Measurements from ENCODE around the gene DTHD1.

DTHD1 gene

GRCh38 chr4:36251983-36252382 lies 29.4 kb upstream of the DTHD1 start:
- H3K27ac Mint-ChIP-seq: no peak overlapping the region

GRCh38 chr4:36254371-36254770 lies 27.0 kb upstream of the DTHD1 start:
- no peak overlapping the region for H3K27ac Mint-ChIP-seq
- no peaks in the 10 kb centered on the region for H3K36me3 Mint-ChIP-seq (ENCODE audit: low read depth)
- no peak overlapping the region for H3K4me3 Mint-ChIP-seq
- no peaks in the 10 kb centered on the region for H3K9me3 Mint-ChIP-seq
- TF ChIP-seq CTCF (IDR thresholded peaks at IDR 0.05; ENCODE audit: unreplicated experiment in 3 of 3): no peak
- H3K4me1 Mint-ChIP-seq: peaks cover 7% of the 10 kb centered on the region
- peaks cover 16% of the 10 kb centered on the region for H3K27me3 Mint-ChIP-seq (ENCODE audit: low read depth)

More at GRCh38 chr4:36251983-36252382, 29.4 kb upstream of the DTHD1 start:
- peaks cover 35% of the 10 kb centered on the region for H3K27me3 Mint-ChIP-seq (ENCODE audit: low read depth)
- no peaks in the 10 kb centered on the region for H3K9me3 Mint-ChIP-seq
- TF ChIP-seq CTCF (IDR thresholded peaks at IDR 0.05; ENCODE audit: unreplicated experiment in 3 of 3): no peak
- H3K4me1 Mint-ChIP-seq: peaks cover 7% of the 10 kb centered on the region
- H3K36me3 Mint-ChIP-seq (ENCODE audit: low read depth): no peaks in the 10 kb centered on the region
- no peak overlapping the region for H3K4me3 Mint-ChIP-seq

DNA sequence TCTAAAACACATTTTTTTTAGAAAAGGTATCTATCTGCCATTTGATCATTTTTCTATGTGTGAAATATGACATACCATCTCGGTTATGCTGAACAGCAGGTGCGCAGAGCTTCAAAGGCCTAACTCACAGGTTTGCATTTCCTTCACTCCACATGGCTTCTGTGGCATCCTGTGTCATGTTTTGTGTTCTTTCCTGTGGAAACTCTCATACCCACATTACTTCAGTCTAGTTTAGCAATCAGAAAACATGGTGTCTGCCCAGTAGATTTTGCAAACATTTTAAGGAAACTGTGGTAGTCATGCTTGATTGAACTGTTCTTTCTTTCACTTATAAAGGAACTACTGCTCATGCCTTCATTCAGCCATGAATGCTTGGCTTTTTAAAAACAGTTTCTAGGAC lies 25.8 kb upstream of the DTHD1 start:
- Mint-ChIP-seq H3K9me3 (no peaks in the 10 kb centered on the region), H3K27me3 (ENCODE audit: low read depth) (peaks cover 15% of the 10 kb centered on the region), H3K4me1 (peaks cover 7% of the 10 kb centered on the region), H3K27ac (peak overlapping the region in 1 of 3 experiments; percentile 3), H3K4me3 (no peak overlapping the region), H3K36me3 (ENCODE audit: low read depth) (no peaks in the 10 kb centered on the region)
- no peak for TF ChIP-seq CTCF (IDR thresholded peaks at IDR 0.05; ENCODE audit: unreplicated experiment in 3 of 3)

DNA sequence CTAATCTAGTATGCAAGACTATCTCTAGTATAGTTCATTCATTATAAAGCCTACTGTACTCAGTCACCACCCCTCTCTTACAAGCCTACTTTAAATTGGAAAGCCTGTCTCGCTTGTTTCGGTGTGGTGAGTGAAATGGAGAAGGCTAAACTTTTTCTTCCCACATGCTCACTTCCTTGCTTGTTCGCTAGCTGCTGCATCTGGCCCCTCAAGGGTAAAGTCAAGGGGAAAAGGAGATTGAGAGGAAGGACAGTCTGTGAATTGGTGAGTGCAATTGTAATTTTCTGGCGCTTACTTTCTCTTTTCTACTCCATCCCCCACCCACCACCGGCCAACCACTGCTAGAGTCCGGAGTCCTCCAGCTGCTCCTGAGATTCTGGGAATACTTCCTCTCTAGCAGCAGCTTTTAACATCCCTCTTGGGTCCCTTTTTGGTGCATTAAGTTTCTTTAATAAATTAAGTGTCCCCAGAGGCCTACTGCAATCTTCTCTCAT lies 25.0 kb upstream of the DTHD1 start:
- peaks cover 15% of the 10 kb centered on the region for H3K27me3 Mint-ChIP-seq (ENCODE audit: low read depth)
- no peaks in the 10 kb centered on the region for H3K36me3 Mint-ChIP-seq (ENCODE audit: low read depth)
- peaks cover 7% of the 10 kb centered on the region for H3K4me1 Mint-ChIP-seq
- H3K9me3 Mint-ChIP-seq: no peaks in the 10 kb centered on the region
- H3K4me3 Mint-ChIP-seq: no peak overlapping the region
- no peak for TF ChIP-seq CTCF (IDR thresholded peaks at IDR 0.05; ENCODE audit: unreplicated experiment in 3 of 3)
- H3K27ac Mint-ChIP-seq: peak overlapping the region in 2 of 3 experiments; percentile 4 to 63

GRCh38 chr4:36260731-36261130 lies 20.7 kb upstream of the DTHD1 start:
- no peaks in the 10 kb centered on the region for H3K9me3 Mint-ChIP-seq
- no peak for TF ChIP-seq CTCF (IDR thresholded peaks at IDR 0.05; ENCODE audit: unreplicated experiment in 3 of 3)
- H3K4me3 Mint-ChIP-seq: no peak overlapping the region
- no peaks in the 10 kb centered on the region for H3K36me3 Mint-ChIP-seq (ENCODE audit: low read depth)
- no peak overlapping the region for H3K27ac Mint-ChIP-seq
- peaks cover 3% of the 10 kb centered on the region for H3K27me3 Mint-ChIP-seq (ENCODE audit: low read depth)
- peaks cover 7% of the 10 kb centered on the region for H3K4me1 Mint-ChIP-seq

DNA sequence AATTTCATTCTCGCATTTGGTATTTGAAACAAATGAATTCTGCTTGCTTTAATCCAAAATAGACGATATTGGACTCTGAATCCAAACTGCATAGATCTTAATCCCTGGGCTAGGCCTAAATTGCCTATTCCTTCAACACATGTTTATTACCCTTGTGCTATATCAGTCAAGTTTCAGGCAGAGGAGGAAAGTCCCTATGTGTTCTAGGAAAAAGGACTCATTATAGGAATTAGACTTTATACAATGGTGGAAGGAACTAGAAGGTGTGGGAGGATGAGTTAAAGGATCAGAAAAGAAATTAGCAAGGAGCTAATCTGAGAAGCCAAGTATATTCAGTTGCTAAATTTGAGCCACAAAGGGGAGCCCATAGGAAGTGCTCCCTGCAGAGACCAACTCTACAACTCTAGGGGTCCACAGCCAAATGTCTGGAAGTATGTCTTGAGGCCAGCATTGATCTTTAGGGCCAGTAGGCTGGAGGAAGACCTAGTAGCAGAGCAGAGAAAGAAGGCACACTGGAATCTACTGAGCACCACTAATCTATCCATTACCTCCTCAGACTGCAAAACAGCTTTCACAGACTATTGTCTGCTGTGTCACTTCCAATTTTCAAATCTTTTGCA lies 17.1 kb upstream of the DTHD1 start:
- H3K9me3 Mint-ChIP-seq: no peaks in the 10 kb centered on the region
- peaks cover 3% of the 10 kb centered on the region for H3K27me3 Mint-ChIP-seq (ENCODE audit: low read depth)
- H3K4me3 Mint-ChIP-seq: no peak overlapping the region
- no peaks in the 10 kb centered on the region for H3K4me1 Mint-ChIP-seq
- no peak for TF ChIP-seq CTCF (IDR thresholded peaks at IDR 0.05; ENCODE audit: unreplicated experiment in 3 of 3)
- no peak overlapping the region for H3K27ac Mint-ChIP-seq
- no peaks in the 10 kb centered on the region for H3K36me3 Mint-ChIP-seq (ENCODE audit: low read depth)

All from nephron (organoid).